HG03439 (cell line): ENCODE data around the gene PDS5B.
A peak's percentile ranks its signal among the peaks of the same experiment; 100 is the strongest.

Experiments
- ATAC-seq: cut with Tn5 transposase; IDR thresholded peaks from one replicate; pipeline ENCODE4 v1.9.1; 2021; ENCODE audit warnings: mild to moderate bottlenecking, moderate library complexity; ENCODE audit not compliant: unreplicated experiment

PDS5B gene

GRCh38 chr13:32781906-32782305 is 195.7 kb downstream of the PDS5B start:
- no peak for ATAC-seq

- no peak for ATAC-seq
These were observed 196.8 kb downstream of the PDS5B start for GRCh38 chr13:32783067-32783466.

- ATAC-seq: no peak
These were observed 204.5 kb downstream of the PDS5B start for GRCh38 chr13:32790731-32791130.

- ATAC-seq: peak; percentile 63
These were observed 205.4 kb downstream of the PDS5B start for GRCh38 chr13:32791545-32792172.

- ATAC-seq: no peak
These were observed 210.5 kb downstream of the PDS5B start for GRCh38 chr13:32796754-32797153.

- ATAC-seq: no peak
These were observed 215.9 kb downstream of the PDS5B start for GRCh38 chr13:32802159-32802558.

- ATAC-seq: no peak
These were observed 218.5 kb downstream of the PDS5B start for GRCh38 chr13:32804673-32805230.

- no peak for ATAC-seq
These were observed 225.1 kb downstream of the PDS5B start for GRCh38 chr13:32811297-32811800.

GRCh38 chr13:32821149-32821688 is 235.0 kb downstream of the PDS5B start:
- ATAC-seq: no peak

- no peak for ATAC-seq
These were observed 236.5 kb downstream of the PDS5B start for GRCh38 chr13:32822771-32823170.

GRCh38 chr13:32823597-32823996 is 237.3 kb downstream of the PDS5B start:
- ATAC-seq: no peak

GRCh38 chr13:32824061-32824460 is 237.8 kb downstream of the PDS5B start:
- ATAC-seq: no peak

GRCh38 chr13:32824675-32825074 is 238.4 kb downstream of the PDS5B start:
- ATAC-seq: no peak

GRCh38 chr13:32825481-32825880 is 239.2 kb downstream of the PDS5B start:
- no peak for ATAC-seq

GRCh38 chr13:32826372-32826771 is 240.1 kb downstream of the PDS5B start:
- peak; percentile 47 for ATAC-seq
